ENCODE results near the gene CPNE2.
"Not testable (repeated sequence)": the region's sequence is repeated elsewhere in the genome, so short reads cannot be mapped to it uniquely, and the experiment has no call there.

- not testable (repeated sequence) for TF ChIP-seq EZH2 (IDR thresholded peaks at IDR 0.05); POLR2AphosphoS5 (IDR thresholded peaks at IDR 0.05; ENCODE audit: borderline replicate concordance, low read depth, low read length); FOXP2 (optimal IDR thresholded peaks at IDR 0.05; ENCODE audit: control extremely low read depth, extremely low read length, insufficient read depth)
Observed at GRCh38 chr16:57189527-57189926, 97.1 kb downstream of the CPNE2 start.

Data from SK-N-MC (cell line).